Psoas muscle (tissue), 8 donors: ENCODE data around the gene RPL38. TPM values are rescaled to one million over a fixed set of nuclear protein-coding genes. Genes with fewer than 3 reads are reported as not detected.
A peak's percentile ranks its signal among the peaks of the same experiment; 100 is the strongest.

ENCODE experiments used
- ATAC-seq, 4 donors: fragments of 200-7000 bp; cut with Tn5 transposase; one replicate each; pipeline ENCODE4 v1.9.1; 2020; ENCODE audit warnings: moderate library complexity in 3 of 4, mild to moderate bottlenecking in 2 of 4
- DNase-seq, 2 donors: peaks; one replicate each; pipeline ENCODE4 v3.0.0-alpha.2; 2020
- H3K27ac ChIP-seq: fragments of 200-600 bp; one replicate; pipeline ENCODE4 v1.8.0; 2022
- H3K27me3 ChIP-seq, 3 donors: fragments of 200-600 bp in 1 of 3; one replicate each; pipeline versions ENCODE4 v1.6.1 to v1.8.0; 2013 to 2022; ENCODE audit warnings: low read length in 2 of 3, mild to moderate bottlenecking in 2 of 3, moderate library complexity in 1 of 3; ENCODE audit not compliant: insufficient read depth in 3 of 3
- H3K36me3 ChIP-seq, 2 donors: fragments of 200-600 bp in 1 of 2; one replicate each; pipeline versions ENCODE4 v1.6.1 to v1.8.0; 2013 to 2022; ENCODE audit warnings: low read depth in 1 of 2, mild to moderate bottlenecking in 1 of 2, moderate library complexity in 1 of 2; ENCODE audit not compliant: insufficient read depth in 1 of 2
- H3K4me1 ChIP-seq: fragments of 200-600 bp; one replicate; pipeline ENCODE4 v1.8.0; 2022
- H3K4me3 ChIP-seq: fragments of 200-600 bp; one replicate; pipeline ENCODE4 v1.8.0; 2022; ENCODE audit warnings: mild to moderate bottlenecking
- H3K9me3 ChIP-seq: fragments of 200-600 bp; one replicate; pipeline ENCODE4 v1.8.0; 2022
- WGBS, 3 donors: extraction: QIAGEN DNeasy Blood & Tissue Kit; methylation state at CpG; one replicate each; pipeline versions ENCODE4 v1.1.6 to v1.1.7; 2013; 5-methylcytosine and 5-hydroxymethylcytosine counted together
- intact Hi-C, 2 donors: fragments of 100-400 bp; cut with DNase I; formaldehyde crosslinking; loops; one replicate each; pipeline versions ENCODE4 v1.11.0 to v1.14.2; 2022
- polyA plus RNA-seq, 3 donors: library from polyadenylated mRNA; stranded (reverse); fragments of 200-250 nt; gene quantifications; one replicate each; pipeline ENCODE4 v1.2.3, GENCODE V29; 2013
- total RNA-seq, 4 donors: library from RNA; stranded (reverse); fragmentation: NEBNext Ultra II Directional in 2 of 4; extraction: Animal tissue kit (Norgen Biotek cat#: 25700) in 2 of 4; gene quantifications; one replicate each; pipeline versions ENCODE4 v1.2.1 to v1.2.4, GENCODE V29; 2021 to 2023
- TF ChIP-seq, protein P1 (sequence below): fragments of 200-600 bp; IDR thresholded peaks from one replicate; pipeline ENCODE4 v1.8.0; 2022; ENCODE audit warnings: antibody characterized with exemption
- donor health status: healthy with polysubstance abuse.
- donor health status: DM: no; HTN: no; CAD: no; lungs with moderate emphysema.
- donor health status: Bipolar disorder and iron deficiency.
- donor health status: healthy.
- donor health status: DM: yes; HTN: yes; CAD: no.
- donor health status: DM: no; HTN: no; CAD: no.
- donor health status: DM: no; HTN: no; CAD: no.
- donor health status: DM: yes; HTN: yes; CAD: no.

The RPL38 gene
- total and polyA plus RNA-seq, 7 donors: 1,032 to 1,956 (median 1,360) TPM

DNA sequence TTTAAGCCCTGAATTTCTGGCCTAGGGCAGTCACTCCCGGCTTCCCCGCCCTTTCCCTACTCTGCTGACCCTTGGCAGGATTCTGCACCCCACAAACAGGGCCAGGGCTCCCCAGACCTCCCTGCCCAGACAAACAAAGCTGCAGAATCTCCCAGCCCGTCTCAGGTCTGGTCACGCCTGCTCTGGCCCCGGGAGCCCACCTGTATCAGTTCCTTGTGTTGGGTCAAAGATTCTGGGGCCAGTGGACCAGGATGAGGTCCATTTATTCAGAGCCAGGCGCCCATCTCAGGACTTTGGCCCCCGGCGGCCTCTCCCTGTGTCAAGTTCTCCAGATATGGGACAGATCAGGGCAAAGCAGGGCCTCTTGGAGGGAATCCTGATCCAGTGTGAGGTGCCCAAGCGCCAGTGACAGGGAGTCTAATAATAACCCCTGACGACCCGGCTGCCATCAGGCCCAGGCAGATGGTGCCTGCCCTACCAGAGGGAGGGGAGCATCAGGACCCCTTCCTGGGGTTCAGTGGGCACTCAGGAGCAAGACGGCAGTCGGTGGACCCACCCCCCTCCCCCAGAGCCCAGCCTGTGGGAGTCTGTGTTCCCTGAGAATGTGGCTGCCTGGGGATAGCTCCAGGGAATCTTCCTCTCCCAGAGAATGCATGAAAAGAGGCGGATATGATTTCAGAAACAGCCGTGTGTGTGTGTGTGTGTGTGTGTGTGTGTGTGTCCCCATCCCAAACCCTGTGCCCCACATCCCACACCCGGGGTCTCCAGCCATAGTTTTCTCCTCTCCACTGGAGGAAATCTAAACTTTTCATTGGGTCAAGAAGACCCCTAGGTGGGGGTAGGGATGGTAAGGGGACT, 11.2 kb downstream of the RPL38 start:
- TF ChIP-seq, protein P1, sequence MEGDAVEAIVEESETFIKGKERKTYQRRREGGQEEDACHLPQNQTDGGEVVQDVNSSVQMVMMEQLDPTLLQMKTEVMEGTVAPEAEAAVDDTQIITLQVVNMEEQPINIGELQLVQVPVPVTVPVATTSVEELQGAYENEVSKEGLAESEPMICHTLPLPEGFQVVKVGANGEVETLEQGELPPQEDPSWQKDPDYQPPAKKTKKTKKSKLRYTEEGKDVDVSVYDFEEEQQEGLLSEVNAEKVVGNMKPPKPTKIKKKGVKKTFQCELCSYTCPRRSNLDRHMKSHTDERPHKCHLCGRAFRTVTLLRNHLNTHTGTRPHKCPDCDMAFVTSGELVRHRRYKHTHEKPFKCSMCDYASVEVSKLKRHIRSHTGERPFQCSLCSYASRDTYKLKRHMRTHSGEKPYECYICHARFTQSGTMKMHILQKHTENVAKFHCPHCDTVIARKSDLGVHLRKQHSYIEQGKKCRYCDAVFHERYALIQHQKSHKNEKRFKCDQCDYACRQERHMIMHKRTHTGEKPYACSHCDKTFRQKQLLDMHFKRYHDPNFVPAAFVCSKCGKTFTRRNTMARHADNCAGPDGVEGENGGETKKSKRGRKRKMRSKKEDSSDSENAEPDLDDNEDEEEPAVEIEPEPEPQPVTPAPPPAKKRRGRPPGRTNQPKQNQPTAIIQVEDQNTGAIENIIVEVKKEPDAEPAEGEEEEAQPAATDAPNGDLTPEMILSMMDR: no peak
- WGBS, 3 donors: 20 to 29% (median 22%) methylated on average over 16 of the region's 16 CpGs
- H3K27ac ChIP-seq: peak overlapping the region; percentile 96
- H3K4me1 ChIP-seq: peaks cover 38% of the 10 kb centered on the region
- ATAC-seq (peak; percentile 62 to 79 (median 72)), DNase-seq (peak; percentile 45 to 81)
- peak overlapping the region; percentile 60 for H3K4me3 ChIP-seq
- intact Hi-C loops: loop anchor here (5.0 to 10.0 kb wide), 4 partner anchors 148 to 240 kb away; partner anchors contain the start of genes BTBD17 (in 2 of the 2), GPR142 (in 1 of the 2) and GPRC5C (in 1 of the 2)
- H3K36me3 ChIP-seq: peaks cover 0 to 9% of the 10 kb centered on the region in 2 donors
- H3K9me3 ChIP-seq: no peaks in the 10 kb centered on the region
- H3K27me3 ChIP-seq: no peaks in the 10 kb centered on the region

DNA sequence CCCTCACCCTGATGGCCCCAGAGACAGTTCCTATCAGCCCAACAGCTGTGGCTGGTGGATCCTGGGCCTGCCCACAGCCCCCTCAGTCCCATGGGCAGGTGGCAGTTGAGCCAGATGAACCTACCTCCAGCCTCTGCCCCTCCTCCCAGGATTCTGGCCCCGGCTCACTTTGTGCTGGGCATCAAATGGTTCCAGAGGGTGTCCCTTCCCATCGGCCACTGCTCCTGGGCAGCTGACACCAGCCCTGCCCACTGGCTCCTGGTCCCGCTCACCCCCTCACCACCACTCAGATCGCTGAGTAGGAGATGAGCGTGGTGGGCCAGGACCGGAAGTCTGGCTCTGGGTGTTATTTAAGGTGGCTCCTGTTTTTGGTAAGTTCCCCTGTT, 11.9 kb downstream of the RPL38 start:
- ATAC-seq: peak; percentile 57 to 69 (median 62)
- Histone ChIP-seq H3K4me3 (peak overlapping the region; percentile 60), H3K9me3 (no peaks in the 10 kb centered on the region), H3K4me1 (peaks cover 33% of the 10 kb centered on the region), H3K36me3 (peaks cover 0 to 4% of the 10 kb centered on the region in 2 donors), H3K27me3 (no peaks in the 10 kb centered on the region), H3K27ac (peak overlapping the region; percentile 96)
- TF ChIP-seq, protein P1: no peak
- intact Hi-C loops: loop anchor here in 1 of 2 donors (10.0 kb wide), 2 partner anchors 149 to 239 kb away; partner anchors contain the start of genes BTBD17 and GPR142
- WGBS, 3 donors: 9 to 23% (median 20%) methylated on average over 6 of the region's 6 CpGs
- peak; percentile 37 to 85 for DNase-seq

DNA sequence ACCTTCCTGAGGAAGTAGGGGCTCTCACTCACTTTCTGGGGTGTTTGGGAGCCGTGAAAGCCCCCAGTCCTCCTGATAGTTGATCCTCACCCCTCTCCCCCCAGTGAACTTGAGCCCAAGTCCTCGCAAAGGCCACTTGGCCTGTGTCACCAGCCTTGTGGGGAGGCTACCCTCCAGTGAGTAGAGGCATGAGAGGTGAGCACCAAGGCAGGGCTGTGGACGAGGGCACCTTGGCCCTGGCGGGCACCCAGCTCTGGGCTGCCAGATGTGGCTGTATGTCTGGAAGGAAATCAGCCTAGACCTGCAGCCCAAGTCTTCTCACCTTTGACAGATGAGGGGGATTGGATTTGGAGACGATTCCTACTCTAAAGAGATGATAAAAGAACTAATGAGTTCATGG, 13.0 kb downstream of the RPL38 start:
- peaks cover 0 to 4% of the 10 kb centered on the region in 2 donors for H3K36me3 ChIP-seq
- DNase-seq: no peak
- H3K4me3 ChIP-seq: no peak overlapping the region
- ATAC-seq: no peak
- intact Hi-C loops: loop anchor here in 1 of 2 donors (10.0 kb wide), 2 partner anchors 148 to 238 kb away; partner anchors contain the start of genes BTBD17 and GPR142
- peak overlapping the region; percentile 96 for H3K27ac ChIP-seq
- WGBS, 3 donors: 43 to 57% (median 53%) methylated on average over 5 of the region's 5 CpGs
- no peaks in the 10 kb centered on the region for H3K27me3 ChIP-seq
- TF ChIP-seq, protein P1: no peak
- peaks cover 23% of the 10 kb centered on the region for H3K4me1 ChIP-seq
- H3K9me3 ChIP-seq: no peaks in the 10 kb centered on the region

DNA sequence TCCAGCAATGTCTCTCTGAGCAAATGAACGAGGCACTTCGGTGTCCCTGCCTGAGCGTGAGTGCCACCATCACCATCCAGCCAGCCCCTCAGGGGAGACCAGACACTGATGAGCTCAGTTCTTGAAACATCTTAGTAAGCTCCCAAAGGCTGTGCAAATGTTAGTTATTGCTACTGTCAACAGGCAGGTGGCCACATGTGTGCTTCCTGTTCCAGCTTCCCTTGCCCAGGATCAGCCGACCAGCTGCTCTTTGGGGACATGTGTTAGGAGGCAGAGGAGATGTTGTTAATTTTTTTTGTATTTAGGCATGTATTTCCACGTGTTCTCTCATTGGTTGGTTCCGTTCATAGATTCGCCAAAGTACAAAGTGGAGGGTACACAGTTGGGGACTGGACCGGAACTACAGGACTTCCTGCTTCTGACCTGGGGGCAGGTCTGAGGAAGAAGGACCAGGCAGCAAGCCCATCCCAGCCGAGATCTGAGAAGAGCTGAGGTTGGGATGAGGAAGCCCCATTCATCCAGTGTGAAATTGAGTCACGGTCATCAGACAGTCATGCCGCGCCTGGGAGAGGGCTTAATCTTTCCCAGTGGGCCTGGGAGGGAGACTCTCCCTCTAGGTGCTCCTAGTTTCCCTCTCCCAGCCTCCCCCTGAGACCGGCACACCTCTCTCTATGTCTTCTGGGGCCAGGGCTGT, 13.7 kb downstream of the RPL38 start:
- no peak for ATAC-seq
- peaks cover 16% of the 10 kb centered on the region for H3K4me1 ChIP-seq
- intact Hi-C loops: loop anchor here in 1 of 2 donors (10.0 kb wide), 2 partner anchors 148 to 238 kb away; partner anchors contain the start of genes BTBD17 and GPR142
- H3K27ac ChIP-seq: peak overlapping the region; percentile 96
- H3K4me3 ChIP-seq: no peak overlapping the region
- no peak for DNase-seq
- TF ChIP-seq, protein P1: no peak
- 39 to 44% (median 40%) methylated on average over 12 to 13 of the region's 13 CpGs for WGBS, 3 donors
- H3K9me3 ChIP-seq: no peaks in the 10 kb centered on the region
- H3K27me3 ChIP-seq: no peaks in the 10 kb centered on the region
- peaks cover 0 to 4% of the 10 kb centered on the region in 2 donors for H3K36me3 ChIP-seq
